NCI-H2171 (cell line): Measurements from ENCODE around the gene PBRM1.
"Not testable (repeated sequence)": the region's sequence is repeated elsewhere in the genome, so short reads cannot be mapped to it uniquely, and the experiment has no call there.

Experiments used
- DNase-seq: peaks from one replicate; lab custom pipeline; 2025; lab: John Stamatoyannopoulos, UW

The PBRM1 gene

DNA sequence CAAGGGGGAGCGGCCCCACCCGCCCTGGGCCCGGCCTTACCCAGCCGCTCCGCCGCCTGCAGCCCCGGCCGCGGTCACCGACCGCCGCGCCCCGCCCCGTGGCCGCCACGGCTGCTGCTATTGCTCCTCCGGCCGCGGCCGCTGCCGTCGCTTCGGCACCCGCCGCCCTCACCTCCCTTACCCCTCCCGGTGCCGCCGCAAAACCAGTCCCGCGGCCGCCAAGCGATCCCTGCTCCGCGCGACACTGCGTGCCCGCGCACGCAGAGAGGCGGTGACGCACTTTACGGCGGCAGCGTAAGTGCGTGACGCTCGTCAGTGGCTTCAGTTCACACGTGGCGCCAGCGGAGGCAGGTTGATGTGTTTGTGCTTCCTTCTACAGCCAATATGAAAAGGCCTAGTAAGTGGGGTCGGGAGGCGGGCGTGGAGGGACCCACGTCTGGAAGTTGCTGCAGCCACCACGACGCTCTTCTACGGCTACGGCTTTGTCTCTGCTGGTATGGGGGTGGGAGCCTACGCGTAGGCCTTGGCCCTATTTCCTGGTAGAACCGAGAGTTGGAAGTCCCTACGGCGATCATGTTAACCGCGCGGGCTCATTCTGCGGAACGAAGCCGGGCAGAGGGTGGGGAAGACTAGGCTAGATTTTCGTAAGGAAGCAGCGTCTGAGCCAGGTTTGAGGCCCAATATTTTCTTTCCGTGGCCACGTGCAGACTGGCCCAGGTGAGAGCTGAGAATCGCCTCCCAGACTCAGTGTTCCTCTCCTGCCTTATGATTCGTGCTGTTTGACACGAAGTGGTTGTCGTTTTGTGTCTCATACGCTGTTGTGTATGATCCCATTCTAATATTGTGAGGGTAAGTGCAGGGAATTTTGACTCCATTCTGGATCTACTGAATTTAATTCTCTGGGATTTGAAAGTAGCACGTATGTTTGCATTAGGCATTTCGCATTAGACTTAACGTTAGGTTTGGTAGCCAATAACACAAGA lies at the start of gene PBRM1, which contains the start of gene GNL3:
TSS of gene PBRM1 (minus strand) at position 205 of the 983 bp plus-strand sequence.
TSS of gene GNL3 (plus strand) at position 324 of the 983 bp plus-strand sequence. CDS start at position 385, 61 bp downstream.
- peak; percentile 78 for DNase-seq

DNA sequence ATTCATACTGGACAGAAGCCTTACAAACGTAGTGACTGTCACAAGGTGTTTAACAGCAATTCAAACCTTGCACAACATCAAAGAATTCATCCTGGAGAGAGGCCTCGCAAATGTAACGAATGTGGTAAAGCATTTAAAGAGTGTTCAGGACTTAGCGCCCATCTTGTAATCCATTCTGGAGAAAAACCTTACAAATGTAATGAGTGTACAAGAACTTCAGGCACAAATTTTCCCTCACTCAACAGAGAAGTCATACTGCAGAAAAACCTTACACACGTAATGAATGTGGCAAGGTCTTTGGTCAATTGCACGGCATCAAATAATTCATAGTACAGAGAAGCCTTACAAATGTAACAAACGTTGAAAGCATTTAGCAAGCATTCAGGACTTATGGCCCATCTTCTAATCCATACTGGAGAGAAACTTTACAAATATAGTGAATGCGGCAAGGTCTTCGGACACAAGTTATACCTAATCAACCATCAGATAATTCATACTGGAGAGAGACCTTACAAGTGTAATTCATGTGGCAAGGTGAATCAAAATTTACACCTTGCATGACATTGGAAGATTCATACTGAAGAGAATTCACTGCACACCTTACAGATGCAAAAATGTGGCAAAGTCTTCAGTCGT lies 47.7 kb upstream of the PBRM1 start:
- DNase-seq: no peak

GRCh38 chr3:52731590-52731989 lies 45.9 kb upstream of the PBRM1 start:
- no peak for DNase-seq

GRCh38 chr3:52730681-52731080 lies 45.0 kb upstream of the PBRM1 start:
- no peak for DNase-seq

- not testable (repeated sequence) for DNase-seq
Observed at GRCh38 chr3:52728753-52729152, 43.0 kb upstream of the PBRM1 start.

DNA sequence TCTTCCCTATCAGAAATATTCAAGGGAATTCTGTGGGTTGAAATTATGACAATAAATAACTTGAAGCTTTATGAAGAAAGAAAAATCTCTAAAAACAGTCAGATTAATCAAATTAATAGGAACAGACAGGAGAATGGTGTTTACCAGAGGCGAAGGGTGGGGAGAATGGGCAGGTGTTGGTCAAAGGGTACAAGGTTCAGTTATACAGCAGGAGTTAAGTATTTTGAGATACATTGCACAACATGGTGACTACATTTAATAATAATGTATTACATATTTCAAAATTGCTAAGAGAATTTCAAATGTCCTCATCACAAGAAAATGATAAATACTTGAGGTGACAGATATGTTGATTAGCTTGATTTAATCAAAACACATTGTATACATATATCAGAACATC lies 38.8 kb upstream of the PBRM1 start:
- no peak for DNase-seq

GRCh38 chr3:52723935-52724334 lies 38.2 kb upstream of the PBRM1 start:
- no peak for DNase-seq

DNA sequence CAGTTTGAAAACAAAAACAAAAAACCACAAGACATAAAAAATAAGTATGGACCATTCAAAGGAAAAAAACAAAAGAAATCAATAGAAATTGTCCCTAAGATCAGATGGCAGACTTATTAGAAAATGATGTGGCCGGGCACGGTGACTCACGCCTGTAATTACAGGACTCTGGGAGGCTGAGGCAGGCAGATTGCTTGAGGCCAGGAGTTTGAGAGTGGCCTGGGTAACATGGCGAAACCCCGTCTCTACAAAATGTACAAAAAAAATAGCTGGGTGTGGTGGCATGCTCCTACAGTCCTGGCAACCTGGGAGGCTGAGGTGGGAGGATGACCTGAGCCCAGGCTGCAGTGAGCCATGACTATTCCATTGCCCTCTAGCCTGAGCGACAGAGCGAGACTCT lies 36.8 kb upstream of the PBRM1 start:
- no peak for DNase-seq

DNA sequence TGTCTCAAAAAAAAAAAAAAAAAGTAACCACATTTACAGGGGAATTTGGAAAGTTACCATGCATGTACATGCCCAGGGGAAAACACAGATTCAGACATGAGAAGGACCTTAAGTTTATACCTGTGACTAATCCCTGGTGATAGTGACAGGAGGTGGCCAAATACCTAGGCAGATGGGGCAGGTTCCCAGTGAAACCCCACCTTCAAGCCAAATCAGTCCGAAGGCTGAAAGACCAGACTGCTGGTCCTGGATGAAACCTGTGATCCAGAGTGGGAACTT lies 36.0 kb upstream of the PBRM1 start:
- no peak for DNase-seq

DNA sequence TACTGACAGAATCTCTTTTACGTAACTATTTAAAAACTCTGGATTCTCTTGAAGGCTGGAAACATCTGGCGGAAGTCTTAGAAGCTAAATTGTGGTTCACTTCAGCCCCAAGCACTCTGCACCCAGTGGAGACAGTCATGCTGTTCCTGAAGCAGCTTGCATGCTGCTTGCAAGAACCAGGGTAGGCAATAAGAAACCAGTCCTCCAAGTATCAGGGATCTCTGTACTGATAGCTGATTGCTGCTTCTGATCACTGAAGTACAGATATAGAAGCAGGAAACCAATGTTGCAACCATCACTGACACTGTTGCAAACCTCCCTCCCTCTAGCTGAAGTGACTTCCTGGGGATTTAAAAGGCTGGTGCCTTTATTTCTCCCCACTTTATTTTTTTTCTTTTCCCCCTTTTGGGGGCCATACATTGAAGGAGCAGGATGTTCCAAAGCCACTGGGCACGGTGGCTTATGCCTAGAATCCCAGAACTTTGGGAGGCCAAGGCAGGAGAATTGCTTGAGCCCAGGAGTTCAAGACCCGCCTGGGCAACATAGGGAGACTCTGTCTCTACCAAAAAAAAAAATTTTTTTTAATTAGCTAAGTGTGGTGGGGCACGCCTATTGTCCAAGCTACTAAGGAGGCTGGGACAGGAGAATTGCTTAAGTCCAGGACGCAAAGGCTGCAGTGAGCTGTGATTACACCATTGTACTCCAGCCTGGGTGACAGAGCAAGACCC lies 35.5 kb upstream of the PBRM1 start:
- no peak for DNase-seq

GRCh38 chr3:52719618-52720017 lies 33.9 kb upstream of the PBRM1 start:
- DNase-seq: no peak

GRCh38 chr3:52715714-52716305 lies 30.1 kb upstream of the PBRM1 start:
- no peak for DNase-seq

- no peak for DNase-seq
Observed at GRCh38 chr3:52714335-52715302, 28.9 kb upstream of the PBRM1 start.

GRCh38 chr3:52712291-52713212 lies 26.8 kb upstream of the PBRM1 start:
- DNase-seq: no peak

DNA sequence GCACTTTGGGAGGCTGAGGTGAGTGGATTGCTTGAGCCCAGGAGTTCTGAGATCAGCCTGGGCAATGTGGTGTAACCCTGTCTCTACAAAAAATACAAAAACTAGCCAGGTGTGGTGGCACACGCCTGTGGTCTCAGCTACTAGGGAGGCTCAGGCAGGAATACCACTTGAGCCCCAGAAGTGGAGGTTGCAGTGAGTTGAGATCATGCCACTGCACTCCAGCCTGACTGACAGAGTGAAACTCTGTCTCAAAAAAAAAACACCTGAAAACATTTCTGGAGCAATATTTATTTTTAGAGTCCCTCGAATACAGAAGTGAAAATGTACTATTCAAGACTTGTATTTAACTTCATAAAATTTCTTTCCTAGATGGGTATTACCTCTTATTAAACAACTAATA lies 24.8 kb upstream of the PBRM1 start:
- DNase-seq: no peak

GRCh38 chr3:52707585-52707984 lies 21.9 kb upstream of the PBRM1 start:
- no peak for DNase-seq

GRCh38 chr3:52705688-52706686 lies 20.3 kb upstream of the PBRM1 start, which contains the start of the genes GLT8D1 and SPCS1:
GLT8D1 (minus strand) TSS chr3:52705791; CDS start chr3:52700460, 5,331 bp downstream.
SPCS1 (plus strand) TSS chr3:52706106; CDS start chr3:52706247, 141 bp downstream.
- peak; percentile 55 for DNase-seq

GRCh38 chr3:52705438-52705687 lies 19.6 kb upstream of the PBRM1 start:
- DNase-seq: peak; percentile 31
